Motor neuron (in vitro differentiated cells): ENCODE results near the gene C19orf85. TPM values are rescaled to one million over a fixed set of nuclear protein-coding genes. Genes with fewer than 3 reads are reported as not detected.

Source experiments
- ATAC-seq, 8 experiments: fragments of 200-7000 bp; cut with Tn5 transposase; replicated peaks in 6 of 8; 2 replicates each; pipeline ENCODE4 v1.8.0; 2021; ENCODE audit warnings: mild to moderate bottlenecking in 8 of 8, moderate library complexity in 8 of 8
- H3K27ac ChIP-seq, 2 donors: fragments of 250-450 bp; sonication (Bioruptor Pico); 2 replicates each; pipeline ENCODE4 v1.9.0; 2021; ENCODE audit warnings: antibody characterized with exemption in 2 of 2, mild to moderate bottlenecking in 2 of 2, moderate library complexity in 1 of 2
- H3K4me1 ChIP-seq, 2 donors: fragments of 250-450 bp; sonication (Bioruptor Pico); replicated peaks in 1 of 2; 2 replicates each; pipeline ENCODE4 v1.6.1; 2021; ENCODE audit warnings: antibody characterized with exemption in 2 of 2, mild to moderate bottlenecking in 2 of 2, moderate library complexity in 1 of 2
- H3K4me3 ChIP-seq, 5 donors: fragments of 250-450 bp; sonication (Bioruptor Pico); 2 replicates each; pipeline ENCODE4 v1.9.0; 2021; ENCODE audit warnings: antibody characterized with exemption in 5 of 5, mild to moderate bottlenecking in 5 of 5, moderate library complexity in 4 of 5
- whole genome bisulfite sequencing, 10 experiments: fragments of 450-650 bp; shearing (Covaris generic); methylation state at CpG; one replicate each; pipeline ENCODE4 v1.0.0; 2022; 5-methylcytosine and 5-hydroxymethylcytosine counted together
- in situ Hi-C, 9 experiments: fragments of 400-800 bp; cut with MboI; loops; one replicate each; pipeline ENCODE4 v1.15.0; 2021; ENCODE audit warnings: low sequenced_read_pairs in 9 of 9, low pct_unique_long_range_greater_than_20kb in 2 of 9; ENCODE audit not compliant: unreplicated experiment in 9 of 9
- total RNA-seq, 8 experiments: library from RNA; unstranded; fragments of 300-600 nt; gene quantifications; 2 replicates each; pipeline versions ENCODE4 v1.2.3 to v1.2.4, GENCODE V29; 2022

C19orf85 gene
- total RNA-seq, 8 experiments from 2014 or later = 0.05 to 1.3 (median 0.72) TPM; not detected in 1

DNA sequence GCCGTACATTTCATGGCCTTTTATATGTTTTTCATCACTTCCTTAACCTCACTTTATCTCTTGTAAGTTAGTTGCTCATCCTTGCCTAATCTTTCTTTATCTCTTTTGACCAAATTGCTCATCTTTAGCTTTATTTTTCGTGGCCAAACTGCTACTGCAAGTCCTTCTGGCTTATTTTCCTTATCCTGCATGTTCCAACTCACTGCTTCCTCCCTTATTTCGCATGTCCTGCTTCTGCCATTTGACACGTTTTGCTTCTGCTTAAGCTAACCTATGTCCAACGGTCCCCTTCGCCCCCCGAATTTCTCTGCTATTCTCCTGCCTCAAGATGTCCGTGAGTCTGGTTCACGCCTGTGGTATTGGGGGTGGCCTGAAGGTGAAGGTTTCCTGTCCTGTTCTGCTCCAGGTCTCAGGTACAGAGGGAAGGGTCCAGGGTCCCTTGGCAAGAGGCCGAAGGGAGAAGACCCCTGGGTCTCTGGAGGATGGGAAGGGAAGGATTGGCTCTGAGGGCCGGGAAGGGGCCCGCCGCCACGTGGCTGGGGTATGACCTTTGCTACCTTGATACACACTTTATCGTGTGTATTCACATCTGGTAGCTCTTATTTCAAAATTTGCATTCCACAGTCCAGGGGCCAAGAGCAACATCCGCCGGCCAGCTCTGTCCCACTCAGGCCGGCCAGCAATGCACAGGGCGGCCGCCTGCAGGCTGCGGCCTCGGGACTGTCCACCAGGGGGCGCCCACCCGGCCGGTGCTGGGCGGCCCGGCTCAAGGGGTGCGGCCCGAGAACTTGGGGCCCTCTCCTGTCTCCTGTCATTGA is 2.9 kb upstream of the C19orf85 start:
- WGBS, 10 experiments = 18 to 85% (median 64%) methylated on average over 4 to 13 of the region's 29 CpGs; no CpG with 5 or more reads in 1 of the 10 experiments
- Histone ChIP-seq H3K4me3 (no peak overlapping the region), H3K4me1 (peaks cover 0 to 5% of the 10 kb centered on the region in 2 donors), H3K27ac (no peak overlapping the region)
- ATAC-seq = peak; percentile 79 to 98 (median 84)
- in situ Hi-C loops = no loop called here

- Histone ChIP-seq H3K4me1 (peaks cover 0 to 5% of the 10 kb centered on the region in 2 donors), H3K4me3 (no peak overlapping the region), H3K27ac (no peak overlapping the region)
- WGBS, 10 experiments = 83 to 100% (median 91%) methylated on average over 1 to 4 of the region's 4 CpGs; no CpG with 5 or more reads in 4 of the 10 experiments
- no peak for ATAC-seq
- in situ Hi-C loops = no loop called here
Measured at GRCh38 chr19:55466241-55466614, 1.7 kb upstream of the C19orf85 start.

DNA sequence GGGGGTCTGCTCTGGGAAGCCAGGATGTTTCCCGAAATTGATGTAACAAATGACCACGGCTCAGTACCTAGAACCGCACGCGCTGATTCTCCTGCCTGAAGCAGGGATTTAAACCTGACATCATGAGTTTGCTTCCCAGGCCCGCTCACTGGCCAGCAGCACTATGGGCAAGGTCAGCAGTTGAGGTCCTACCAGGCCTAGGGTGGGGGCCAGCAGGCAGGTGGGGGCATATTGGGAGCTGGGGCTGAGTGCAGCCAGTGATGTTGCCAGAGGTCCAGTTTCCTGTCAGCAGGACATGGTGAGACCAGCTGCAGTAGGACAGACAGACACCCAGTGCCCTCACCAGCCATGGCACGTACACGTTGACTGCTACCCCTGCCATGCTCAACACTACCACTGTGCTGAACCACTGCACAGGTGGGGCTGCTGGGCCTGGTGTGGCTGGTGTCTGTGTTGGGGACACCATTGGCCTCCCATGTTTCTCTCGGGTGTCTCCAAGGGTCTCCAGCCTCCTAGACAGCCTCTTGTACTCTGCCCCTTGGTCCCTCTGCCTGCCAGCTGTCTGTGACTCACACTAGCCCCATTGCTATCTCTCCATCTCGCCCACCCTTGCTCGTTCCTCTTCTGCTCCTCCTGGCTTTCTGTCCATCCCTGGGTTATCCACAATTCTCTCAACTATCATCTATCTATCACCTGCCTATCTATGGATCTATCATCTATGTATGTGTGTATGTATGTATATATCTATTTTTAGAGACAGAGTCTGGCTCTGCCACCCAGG is 1.1 kb upstream of the C19orf85 start:
- 71 to 100% (median 100%) methylated on average over 1 to 5 of the region's 11 CpGs; no CpG with 5 or more reads in 7 of the 10 experiments for WGBS, 10 experiments
- Histone ChIP-seq H3K4me1 (peaks cover 2 to 6% of the 10 kb centered on the region in 2 donors), H3K4me3 (no peak overlapping the region), H3K27ac (no peak overlapping the region)
- in situ Hi-C loops = no loop called here
- no peak for ATAC-seq

DNA sequence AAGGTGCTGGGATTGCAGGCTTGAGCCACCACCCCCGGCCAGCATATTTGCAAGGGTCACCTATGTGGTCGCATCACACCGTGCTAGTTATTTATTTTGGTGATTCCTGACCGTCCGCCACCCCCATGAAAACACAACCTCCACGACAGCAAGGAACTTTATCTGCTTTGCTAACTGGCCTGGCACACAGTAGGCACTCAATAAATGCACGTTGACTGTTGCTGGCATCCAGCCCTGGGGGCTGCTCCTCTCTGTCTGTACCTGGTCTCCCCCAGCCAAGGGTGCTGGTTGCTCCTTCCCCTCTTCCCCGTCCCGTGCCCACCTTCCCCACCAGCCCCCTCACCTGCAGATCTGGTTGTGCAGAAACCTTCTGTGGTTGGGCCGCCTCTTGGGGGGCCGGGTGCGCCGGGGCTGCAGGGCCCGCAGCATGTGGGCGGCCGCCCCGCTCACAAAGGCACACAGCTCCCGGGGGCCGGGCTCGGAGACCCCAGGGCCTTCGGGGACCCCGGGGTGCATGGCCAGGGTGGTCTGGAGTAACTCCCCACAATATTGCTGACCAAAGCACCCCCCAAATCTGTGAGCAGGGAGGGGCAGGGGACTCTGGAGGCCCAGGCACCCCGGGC is 401 bp downstream of the C19orf85 start:
- no peak for ATAC-seq
- H3K4me3 ChIP-seq = no peak overlapping the region
- in situ Hi-C loops = no loop called here
- H3K27ac ChIP-seq = no peak overlapping the region
- 40 to 100% (median 78%) methylated on average over 1 to 10 of the region's 23 CpGs; no CpG with 5 or more reads in 6 of the 10 experiments for WGBS, 10 experiments
- H3K4me1 ChIP-seq = peaks cover 15 to 21% of the 10 kb centered on the region in 2 donors

DNA sequence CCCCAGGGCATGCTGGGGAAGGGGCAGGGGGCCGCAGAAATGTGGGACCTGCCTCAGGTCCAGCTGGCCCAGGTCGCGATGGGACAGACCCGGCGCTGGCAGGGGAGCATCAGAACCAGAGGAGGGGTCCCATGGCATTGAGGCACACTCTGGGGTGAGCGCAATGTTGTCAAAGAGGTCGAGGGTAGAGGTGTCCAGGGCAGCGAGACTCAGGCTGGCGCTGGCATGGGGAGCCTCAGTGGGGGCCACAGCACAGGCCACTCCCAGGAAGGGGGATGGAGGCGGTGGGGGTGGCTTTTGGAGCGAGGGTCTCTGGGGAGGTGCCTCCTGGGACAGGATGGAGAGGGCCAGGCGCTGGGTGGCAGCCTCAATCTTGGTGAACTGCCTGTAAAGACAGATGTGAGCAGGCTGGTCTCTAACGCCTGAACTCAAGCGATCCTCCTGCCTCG is 944 bp downstream of the C19orf85 start:
- H3K27ac ChIP-seq = no peak overlapping the region
- H3K4me3 ChIP-seq = no peak overlapping the region
- H3K4me1 ChIP-seq = peaks cover 15 to 23% of the 10 kb centered on the region in 2 donors
- WGBS, 10 experiments = 76 to 95% methylated on average over 3 of the region's 15 CpGs; no CpG with 5 or more reads in 8 of the 10 experiments
- no peak for ATAC-seq
- in situ Hi-C loops = no loop called here

DNA sequence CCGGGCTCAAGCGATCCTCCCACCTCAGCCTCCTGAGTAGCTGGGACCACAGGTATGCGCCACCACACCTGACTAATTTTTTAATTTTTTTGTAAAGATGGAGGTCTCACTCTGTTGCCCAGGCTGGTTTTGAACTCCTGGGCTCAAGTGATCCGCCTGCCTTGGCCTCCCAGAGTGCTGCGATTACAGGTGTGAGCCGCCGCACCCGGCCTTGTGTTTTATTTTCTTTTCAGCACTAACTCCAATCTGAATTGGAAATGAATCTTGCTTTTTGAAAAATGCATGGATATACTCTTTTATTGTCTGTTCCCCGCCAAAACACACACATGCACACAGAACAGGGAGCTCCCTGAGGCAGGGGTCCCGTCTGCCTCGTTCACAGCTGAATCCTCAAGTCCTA is 1.8 kb downstream of the C19orf85 start:
- Histone ChIP-seq H3K27ac (no peak overlapping the region), H3K4me1 (peaks cover 15 to 22% of the 10 kb centered on the region in 2 donors), H3K4me3 (no peak overlapping the region)
- 55 to 100% (median 85%) methylated on average over 1 to 7 of the region's 11 CpGs; no CpG with 5 or more reads in 2 of the 10 experiments for WGBS, 10 experiments
- no peak for ATAC-seq
- in situ Hi-C loops = no loop called here

- H3K4me3 ChIP-seq = peak overlapping the region; percentile 26 to 42 (median 39)
- H3K4me1 ChIP-seq = peaks cover 15 to 22% of the 10 kb centered on the region in 2 donors
- peak in 2 of 8 experiments; percentile 3 to 8 for ATAC-seq
- in situ Hi-C loops = no loop called here
- H3K27ac ChIP-seq = peak overlapping the region in 1 of 2 donors; percentile 34
- 0 to 51% (median 19%) methylated on average over 1 to 7 of the region's 27 CpGs; no CpG with 5 or more reads in 3 of the 10 experiments for WGBS, 10 experiments
Measured at GRCh38 chr19:55461974-55462626, 2.5 kb downstream of the C19orf85 start.

DNA sequence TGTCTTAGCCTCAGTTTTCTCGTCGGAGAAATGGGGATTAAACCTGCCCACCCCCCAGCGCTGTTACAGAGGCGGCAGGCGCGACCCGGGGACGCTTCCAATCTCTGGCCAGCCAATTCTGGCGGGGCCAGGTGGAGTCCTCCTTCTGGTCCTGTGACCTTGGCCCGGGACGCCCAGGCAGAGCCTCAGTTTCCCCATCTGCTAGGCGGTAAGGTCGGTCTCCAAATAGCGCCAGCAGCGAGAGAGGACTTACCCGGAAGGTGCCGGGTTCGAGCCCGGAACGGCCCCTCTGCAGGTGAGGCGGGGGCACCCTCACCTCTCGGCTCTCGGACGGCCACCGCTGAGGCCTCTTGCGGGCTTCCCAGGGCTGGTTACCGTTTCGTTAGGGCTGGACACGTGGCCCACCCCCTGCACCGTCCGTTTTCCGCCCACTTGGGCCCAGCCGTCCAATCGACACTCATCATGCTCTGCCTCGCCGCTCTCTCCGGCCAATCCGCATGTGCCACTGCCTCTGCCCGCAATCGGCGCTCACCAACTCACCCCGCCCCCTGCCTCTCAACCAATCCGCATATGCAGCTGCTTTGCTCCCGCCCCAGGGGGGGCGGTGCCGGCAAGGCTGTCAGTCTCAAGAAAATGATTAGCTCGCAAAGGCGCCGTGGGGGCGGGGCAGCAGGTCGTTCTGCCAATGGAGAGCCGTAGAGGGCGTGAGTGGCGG is 3.1 kb downstream of the C19orf85 start, which contains the start of gene ISOC2:
ISOC2 (minus strand) TSS at position 384 of the 715 bp plus-strand sequence. CDS start 5,156 bp downstream, outside the sequence.
- 0% methylated on average over 4 to 8 of the region's 54 CpGs; no CpG with 5 or more reads in 5 of the 10 experiments for WGBS, 10 experiments

GRCh38 chr19:55460670-55461258 is 3.8 kb downstream of the C19orf85 start:
- H3K27ac ChIP-seq = peak overlapping the region; percentile 86 to 96
- peaks cover 15 to 22% of the 10 kb centered on the region in 2 donors for H3K4me1 ChIP-seq
- WGBS, 10 experiments = 0 to 20% (median 2%) methylated on average over 1 to 6 of the region's 24 CpGs; no CpG with 5 or more reads in 5 of the 10 experiments
- in situ Hi-C loops = no loop called here
- ATAC-seq = peak; percentile 32 to 57 (median 48)
- H3K4me3 ChIP-seq = peak overlapping the region; percentile 58 to 88 (median 78)

More for the DNA sequence above, 3.1 kb downstream of the C19orf85 start, which contains the start of gene ISOC2:
- Histone ChIP-seq H3K4me3 (peak within 1 kb of the TSS; percentile 58 to 88 (median 78)), H3K27ac (peak within 1 kb of the TSS; percentile 86 to 96), H3K4me1 (peaks cover 15 to 22% of the 10 kb centered on the region in 2 donors)
- peak; percentile 90 to 95 (median 93) for ATAC-seq
- in situ Hi-C loops = no loop called here

DNA sequence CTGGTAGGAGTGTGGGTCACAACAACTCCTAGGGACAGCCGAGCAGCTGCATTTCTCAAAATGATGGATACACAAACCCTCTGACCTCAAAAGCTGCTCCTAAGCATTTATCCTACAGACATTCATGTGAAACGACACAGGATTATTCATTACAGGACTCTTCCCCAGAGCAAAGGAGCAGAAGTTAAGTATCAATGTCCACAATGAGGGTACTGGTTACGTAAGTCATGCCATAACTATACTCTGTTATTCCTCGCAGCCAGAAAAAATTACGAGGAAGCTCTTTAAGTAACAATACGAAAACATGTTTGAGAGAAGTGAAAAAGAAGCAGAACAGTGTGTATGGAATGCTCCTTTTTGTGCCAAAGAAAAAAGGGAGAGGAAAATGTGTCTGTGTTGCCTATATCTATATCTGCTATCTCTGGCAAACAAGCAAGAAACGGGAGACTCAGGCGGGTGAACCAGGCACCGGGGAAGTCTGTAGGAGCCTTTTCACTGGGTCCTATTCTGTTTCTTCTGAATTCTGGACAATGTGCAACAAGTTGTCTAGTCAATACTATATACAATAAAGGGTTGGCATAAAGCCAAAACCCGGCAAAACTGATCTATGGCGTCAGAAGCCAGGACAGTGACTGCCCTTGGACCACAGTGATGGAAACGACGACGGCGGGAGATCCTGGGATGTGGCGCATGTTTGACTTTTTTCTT is 4.4 kb downstream of the C19orf85 start:
- no peak for ATAC-seq
- Histone ChIP-seq H3K4me1 (peaks cover 15 to 22% of the 10 kb centered on the region in 2 donors), H3K4me3 (peak overlapping the region; percentile 58 to 88 (median 78)), H3K27ac (peak overlapping the region in 1 of 2 donors; percentile 96)
- in situ Hi-C loops = no loop called here
- 0 to 39% (median 28%) methylated on average over 2 to 11 of the region's 16 CpGs for WGBS, 10 experiments

DNA sequence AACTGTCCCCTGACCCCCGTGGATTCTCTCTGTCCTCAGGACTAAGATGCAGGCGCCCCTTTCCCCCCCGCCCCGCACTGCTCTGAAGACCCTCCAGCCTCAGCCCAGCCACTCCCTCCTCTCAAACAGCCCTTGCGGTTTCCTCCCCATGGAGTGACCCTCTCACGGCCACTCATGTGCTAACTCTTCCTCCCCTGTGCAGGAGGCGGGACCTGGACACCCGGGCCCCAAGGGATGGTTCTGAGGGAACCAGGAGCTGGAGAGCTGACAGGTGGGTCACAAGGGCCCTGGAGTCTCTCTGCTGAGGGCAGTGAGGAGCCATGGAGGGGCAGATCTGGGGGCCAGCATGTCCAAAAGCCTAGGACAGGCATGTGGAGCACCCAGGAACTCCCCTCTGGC is 5.0 kb downstream of the C19orf85 start:
- WGBS, 10 experiments = 0 to 60% (median 18%) methylated on average over 1 to 4 of the region's 8 CpGs; no CpG with 5 or more reads in 5 of the 10 experiments
- H3K27ac ChIP-seq = peak overlapping the region in 1 of 2 donors; percentile 96

More for the DNA sequence above, 5.0 kb downstream of the C19orf85 start:
- Histone ChIP-seq H3K4me3 (peak overlapping the region in 3 of 5 donors; percentile 67 to 88 (median 86)), H3K4me1 (peaks cover 15 to 22% of the 10 kb centered on the region in 2 donors)
- in situ Hi-C loops = no loop called here
- no peak for ATAC-seq
